HCT116 (cell line): Measurements from ENCODE around the gene SUSD2. TPM values are rescaled to one million over a fixed set of nuclear protein-coding genes. Genes with fewer than 3 reads are reported as not detected.

ENCODE experiments used
- ATAC-seq: fragments of 200-7000 bp; cut with Tn5 transposase; 2 replicates; pipeline ENCODE4 v1.9.1; 2020; ENCODE audit warnings: mild to moderate bottlenecking, moderate library complexity
- BruUV-seq: library from RNA; stranded (reverse); fragments of 400-500 nt; replicated peaks from 2 replicates; lab custom pipeline; 2021; lab: Mats Ljungman, UMichigan
- CTCF ChIA-PET: fragments of 300-600 bp; sonication (Branson Sonifier 250); formaldehyde crosslinking; loops from one replicate; lab custom pipeline; 2021; ENCODE audit warnings: antibody characterized with exemption; lab: Charles Lee
- POLR2A ChIA-PET: fragments of 300-600, 350-600 bp; sonication (Branson Sonifier 250); formaldehyde crosslinking; loops from one replicate; lab custom pipeline; 2021; ENCODE audit warnings: antibody characterized with exemption; lab: Charles Lee
- RAD21 ChIA-PET, 2 experiments: fragments of 300-600 bp; sonication (Branson Sonifier 250); formaldehyde crosslinking; loops; one replicate each; lab custom pipeline; 2023; ENCODE audit warnings: low total read pairs in 2 of 2; ENCODE audit not compliant: uncharacterized antibody in 2 of 2, unreplicated experiment in 2 of 2, low non-redundant PET in 1 of 2; lab: Charles Lee
- DNase-seq: peaks from one replicate; pipeline ENCODE4 v3.0.0-alpha.2; 2010; ENCODE audit warnings: low read depth, low spot score
- H2AFZ ChIP-seq: fragments of 200-600 bp; shearing (Covaris generic), sonication (generic); 2 replicates; pipeline ENCODE4 v1.6.1; 2017; ENCODE audit warnings: low read depth, mixed run types, mixed read lengths, antibody characterized with exemption, low read length; ENCODE audit not compliant: poor library complexity, severe bottlenecking
- H3K27ac ChIP-seq: 2 replicates; pipeline ENCODE4 v1.5.1; 2012; ENCODE audit warnings: low read depth, low read length
- H3K27me3 ChIP-seq: fragments of 200-600 bp; sonication (generic); 2 replicates; pipeline ENCODE4 v1.6.1; 2016; ENCODE audit warnings: mixed run types, low read length, mixed read lengths; ENCODE audit not compliant: insufficient read depth
- H3K36me3 ChIP-seq, 2 experiments: fragments of 200-500 bp in 1 of 2; fragments of 200-600 bp in 1 of 2; sonication (Bioruptor generic) in 1 of 2; sonication (generic) in 1 of 2; 2 replicates each; pipeline versions ENCODE4 v1.5.1 to v1.6.1; 2014 to 2016; ENCODE audit warnings: low read length in 2 of 2, inconsistent platforms in 1 of 2, mixed read lengths in 1 of 2, mixed run types in 1 of 2; ENCODE audit not compliant: insufficient read depth in 2 of 2, control insufficient read depth in 1 of 2
- H3K4me1 ChIP-seq, 2 experiments: fragments of 200-600 bp in 1 of 2; sonication (generic) in 1 of 2; 2 replicates each; pipeline versions ENCODE4 v1.5.1 to v1.6.1; 2012 to 2017; ENCODE audit warnings: low read length in 2 of 2, inconsistent platforms in 1 of 2, mild to moderate bottlenecking in 1 of 2, mixed read lengths in 1 of 2, mixed run types in 1 of 2, moderate library complexity in 1 of 2; ENCODE audit not compliant: insufficient read depth in 2 of 2, control insufficient read depth in 1 of 2
- H3K4me2 ChIP-seq: fragments of 200-600 bp; sonication (generic); 2 replicates; pipeline ENCODE4 v1.6.1; 2017; ENCODE audit warnings: mixed run types, low read length, mixed read lengths
- H3K4me3 ChIP-seq, 2 experiments: fragments of 200-600 bp in 1 of 2; sonication (generic) in 1 of 2; replicated peaks in 1 of 2; 2 replicates each; pipeline ENCODE4 v1.5.1; 2011 to 2016; ENCODE audit warnings: low read length in 2 of 2, control low read depth in 1 of 2, low read depth in 1 of 2, mild to moderate bottlenecking in 1 of 2, mixed read lengths in 1 of 2, mixed run types in 1 of 2
- H3K79me2 ChIP-seq: fragments of 200-600 bp; sonication (generic); 2 replicates; pipeline ENCODE4 v1.6.1; 2017; ENCODE audit warnings: mild to moderate bottlenecking, mixed run types, low read length, moderate library complexity, mixed read lengths; ENCODE audit not compliant: insufficient read depth
- H3K9ac ChIP-seq: fragments of 200-600 bp; sonication (generic); 2 replicates; pipeline ENCODE4 v1.6.1; 2016; ENCODE audit warnings: low read length, mixed read lengths
- H3K9me2 ChIP-seq: fragments of 200-600 bp; sonication (generic), shearing (Covaris generic); 2 replicates; pipeline ENCODE4 v1.6.1; 2017; ENCODE audit warnings: mixed run types, mild to moderate bottlenecking, moderate library complexity; ENCODE audit not compliant: insufficient read depth
- H3K9me3 ChIP-seq, 2 experiments: fragments of 200-500 bp in 1 of 2; fragments of 200-600 bp in 1 of 2; sonication (Bioruptor generic) in 1 of 2; sonication (generic) in 1 of 2; 2 replicates each; pipeline ENCODE4 v1.6.1; 2014 to 2017; ENCODE audit warnings: low read length in 2 of 2, mixed read lengths in 2 of 2, inconsistent platforms in 1 of 2, low read depth in 1 of 2, mild to moderate bottlenecking in 1 of 2, mixed run types in 1 of 2, moderate library complexity in 1 of 2; ENCODE audit not compliant: control insufficient read depth in 1 of 2, insufficient read depth in 1 of 2
- H4K20me1 ChIP-seq: fragments of 200-600 bp; sonication (generic), shearing (Covaris generic); 2 replicates; pipeline ENCODE4 v1.6.1; 2017; ENCODE audit warnings: mixed run types, mild to moderate bottlenecking, moderate library complexity; ENCODE audit not compliant: insufficient read depth
- CBX3 ChIP-seq: IDR thresholded peaks from 2 replicates; pipeline ENCODE4 v1.6.1; 2012; ENCODE audit warnings: low read depth
- CEBPB ChIP-seq: IDR thresholded peaks from 2 replicates; pipeline ENCODE4 v1.6.1; 2012; ENCODE audit warnings: low read depth
- CTCF ChIP-seq, 3 experiments: fragments of 200-600 bp in 1 of 3; sonication (generic) in 1 of 3; IDR thresholded peaks in 2 of 3; conservative IDR thresholded peaks in 1 of 3; 2 replicates each; pipeline ENCODE4 v1.5.1; 2012 to 2017; ENCODE audit warnings: low read depth in 2 of 3, low read length in 2 of 3, antibody characterized with exemption in 1 of 3, borderline replicate concordance in 1 of 3, control low read depth in 1 of 3, mild to moderate bottlenecking in 1 of 3, mixed read lengths in 1 of 3, mixed run types in 1 of 3, moderate library complexity in 1 of 3; ENCODE audit not compliant: insufficient read depth in 1 of 3
- EGR1 ChIP-seq: IDR thresholded peaks from 2 replicates; pipeline ENCODE4 v1.6.1; 2012; ENCODE audit warnings: low read depth
- EZH2 ChIP-seq: fragments of 200-600 bp; sonication (generic); IDR thresholded peaks from 2 replicates; pipeline ENCODE4 v1.6.1; 2017; ENCODE audit warnings: antibody characterized with exemption, mixed run types
- EZH2phosphoT487 ChIP-seq: fragments of 200-600 bp; IDR thresholded peaks from 2 replicates; pipeline ENCODE4 v1.6.1; 2018; ENCODE audit warnings: antibody characterized with exemption, borderline replicate concordance
- JUND ChIP-seq: IDR thresholded peaks from 2 replicates; pipeline ENCODE4 v1.6.1; 2012
- POLR2A ChIP-seq: IDR thresholded peaks from 2 replicates; pipeline ENCODE4 v1.7.0; 2011; ENCODE audit warnings: borderline replicate concordance; ENCODE audit not compliant: insufficient read depth, insufficient read length; ENCODE audit errors: extremely low read depth
- POLR2AphosphoS5 ChIP-seq: IDR thresholded peaks from 2 replicates; pipeline ENCODE4 v1.6.1; 2011; ENCODE audit warnings: mild to moderate bottlenecking, low read depth, low read length, moderate library complexity
- RAD21 ChIP-seq: IDR thresholded peaks from 2 replicates; pipeline ENCODE4 v1.6.1; 2012; ENCODE audit warnings: low read depth, mild to moderate bottlenecking
- SIN3A ChIP-seq: IDR thresholded peaks from 2 replicates; pipeline ENCODE4 v1.6.1; 2012; ENCODE audit warnings: low read depth
- SP1 ChIP-seq: IDR thresholded peaks from 2 replicates; pipeline ENCODE4 v1.6.1; 2012; ENCODE audit warnings: low read depth
- SRF ChIP-seq: IDR thresholded peaks from 2 replicates; pipeline ENCODE4 v1.6.1; 2012; ENCODE audit warnings: low read depth
- TCF7L2 ChIP-seq: IDR thresholded peaks from 2 replicates; pipeline ENCODE4 v1.7.0; 2011; ENCODE audit warnings: borderline replicate concordance, inconsistent platforms; ENCODE audit not compliant: insufficient read depth, insufficient read length; ENCODE audit errors: extremely low read depth
- YY1 ChIP-seq: IDR thresholded peaks from 2 replicates; pipeline ENCODE4 v1.6.1; 2011; ENCODE audit warnings: low read length, low read depth, moderate library complexity, mild to moderate bottlenecking; ENCODE audit not compliant: insufficient replicate concordance; ENCODE audit errors: extremely low read depth
- ZBTB33 ChIP-seq: IDR thresholded peaks from 2 replicates; pipeline ENCODE4 v1.6.1; 2011; ENCODE audit warnings: mild to moderate bottlenecking, low read length, moderate library complexity; ENCODE audit not compliant: insufficient replicate concordance; ENCODE audit errors: extremely low read depth
- ZNF274 ChIP-seq: fragments of 200-500 bp; sonication (Bioruptor generic); IDR thresholded peaks from 2 replicates; pipeline ENCODE4 v1.6.1; 2014; ENCODE audit warnings: mild to moderate bottlenecking, low read depth, low read length, inconsistent platforms
- intact Hi-C: fragments of 100-400 bp; cut with micrococcal nuclease; formaldehyde crosslinking; loops from 2 replicates; pipeline ENCODE4 v1.10.0; 2022
- total RNA-seq: library from RNA; stranded (reverse); gene quantifications from one replicate; pipeline ENCODE4 v1.2.1, GENCODE V29; 2021; ENCODE audit not compliant: unreplicated experiment

SUSD2 gene
- total RNA-seq, 1 experiment from 2014 or later = 6.6 TPM

- TF ChIP-seq CTCF (IDR thresholded peaks at IDR 0.05 in 2 of 3, conservative IDR thresholded peaks at IDR 0.05 in 1 of 3; ENCODE audit: borderline replicate concordance in 1 of 3, insufficient read depth in 1 of 3, low read depth in 2 of 3, low read length in 2 of 3) (no peak), CBX3 (no peak), ZNF274 (no peak), EZH2phosphoT487 (no peak), ZBTB33 (no peak), POLR2A (no peak)
Observed at GRCh38 chr22:24219750-24220149, 38.5 kb downstream of the SUSD2 start (continued).

GRCh38 chr22:24224468-24224867 lies 43.2 kb downstream of the SUSD2 start:
- ATAC-seq (no peak), DNase-seq (no peak)
- H3K9ac ChIP-seq = no peak overlapping the region
- H3K4me3 ChIP-seq = no peak overlapping the region
- intact Hi-C loops = no loop called here
- no peak overlapping the region for H3K27ac ChIP-seq
- CTCF ChIA-PET = no interaction called here
- BruUV-seq = no TSS peak
- RAD21 ChIA-PET = no interaction called here
- POLR2A ChIA-PET = no interaction called here
- no peaks in the 10 kb centered on the region for H3K27me3 ChIP-seq
- no peak overlapping the region for H3K4me2 ChIP-seq
- H2AFZ ChIP-seq = no peak overlapping the region
- no peaks in the 10 kb centered on the region for H3K79me2 ChIP-seq
- H3K9me3 ChIP-seq = no peaks in the 10 kb centered on the region; a peak in 2 of 4 replicates
- H3K9me2 ChIP-seq = no peaks in the 10 kb centered on the region
- H3K36me3 ChIP-seq = no peaks in the 10 kb centered on the region
- H3K4me1 ChIP-seq = peaks cover 0 to 5% of the 10 kb centered on the region in 2 experiments; a peak in 2 of 4 replicates
- no peaks in the 10 kb centered on the region for H4K20me1 ChIP-seq
- TF ChIP-seq EGR1 (no peak), TCF7L2 (no peak), JUND (no peak), EZH2 (no peak), POLR2AphosphoS5 (no peak), SRF (no peak), SP1 (no peak), YY1 (no peak), CEBPB (no peak), RAD21 (no peak), CTCF (IDR thresholded peaks at IDR 0.05 in 2 of 3, conservative IDR thresholded peaks at IDR 0.05 in 1 of 3; ENCODE audit: borderline replicate concordance in 1 of 3, insufficient read depth in 1 of 3, low read depth in 2 of 3, low read length in 2 of 3) (no peak), POLR2A (no peak), EZH2phosphoT487 (no peak), SIN3A (no peak)
